Endothelial cell of umbilical vein (primary cell): ENCODE results near the gene COL21A1.

Experiments
- POLR2AphosphoS5 ChIP-seq: IDR thresholded peaks from 2 replicates; pipeline ENCODE4 v1.6.1; 2012; ENCODE audit warnings: low read depth, mild to moderate bottlenecking, control low read depth, low read length, moderate library complexity; ENCODE audit not compliant: insufficient read depth
- TF ChIP-seq, protein P1 (sequence below), 2 donors: IDR thresholded peaks; 1 replicate in 1 of 2; 2 replicates in 1 of 2; pipeline ENCODE4 v1.5.1; 2011; ENCODE audit warnings: low read length in 2 of 2, mild to moderate bottlenecking in 2 of 2, moderate library complexity in 2 of 2, control low read depth in 1 of 2, inconsistent platforms in 1 of 2, low read depth in 1 of 2; ENCODE audit not compliant: insufficient read depth in 1 of 2; ENCODE audit errors: extremely low read depth in 1 of 2

DNA sequence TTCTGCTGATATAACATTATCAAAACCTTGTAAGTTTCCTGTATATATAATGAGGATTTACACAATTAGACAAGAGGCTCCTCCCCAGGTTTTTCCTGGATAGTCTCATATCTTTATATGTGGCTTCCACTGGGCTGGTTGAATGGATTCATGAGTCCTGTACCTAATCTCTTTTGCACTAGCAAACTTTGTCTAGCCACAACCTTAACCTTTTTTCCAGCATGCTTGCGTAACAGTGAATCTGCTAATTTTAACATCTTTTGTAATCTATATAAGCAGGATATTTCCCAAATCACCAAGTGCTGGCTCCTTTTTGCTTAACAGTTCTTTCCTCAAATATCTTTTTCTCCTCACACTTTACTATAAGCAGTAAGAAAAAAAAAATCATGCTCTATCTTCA lies 153.6 kb downstream of the COL21A1 start:
- TF ChIP-seq, protein P1, sequence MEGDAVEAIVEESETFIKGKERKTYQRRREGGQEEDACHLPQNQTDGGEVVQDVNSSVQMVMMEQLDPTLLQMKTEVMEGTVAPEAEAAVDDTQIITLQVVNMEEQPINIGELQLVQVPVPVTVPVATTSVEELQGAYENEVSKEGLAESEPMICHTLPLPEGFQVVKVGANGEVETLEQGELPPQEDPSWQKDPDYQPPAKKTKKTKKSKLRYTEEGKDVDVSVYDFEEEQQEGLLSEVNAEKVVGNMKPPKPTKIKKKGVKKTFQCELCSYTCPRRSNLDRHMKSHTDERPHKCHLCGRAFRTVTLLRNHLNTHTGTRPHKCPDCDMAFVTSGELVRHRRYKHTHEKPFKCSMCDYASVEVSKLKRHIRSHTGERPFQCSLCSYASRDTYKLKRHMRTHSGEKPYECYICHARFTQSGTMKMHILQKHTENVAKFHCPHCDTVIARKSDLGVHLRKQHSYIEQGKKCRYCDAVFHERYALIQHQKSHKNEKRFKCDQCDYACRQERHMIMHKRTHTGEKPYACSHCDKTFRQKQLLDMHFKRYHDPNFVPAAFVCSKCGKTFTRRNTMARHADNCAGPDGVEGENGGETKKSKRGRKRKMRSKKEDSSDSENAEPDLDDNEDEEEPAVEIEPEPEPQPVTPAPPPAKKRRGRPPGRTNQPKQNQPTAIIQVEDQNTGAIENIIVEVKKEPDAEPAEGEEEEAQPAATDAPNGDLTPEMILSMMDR (IDR thresholded peaks at IDR 0.05; ENCODE audit: extremely low read depth in 1 of 2, insufficient read depth in 1 of 2, low read depth in 1 of 2, low read length in 2 of 2): no peak
- TF ChIP-seq POLR2AphosphoS5: no peak
